ENCODE data around the gene AJAP1.

GRCh38 chr1:4650981-4651380, 3.4 kb upstream of the AJAP1 start:
- TF ChIP-seq POLR2AphosphoS5 (IDR thresholded peaks at IDR 0.05) (no peak), POLR2A (IDR thresholded peaks at IDR 0.05) (no peak)
- TF ChIP-seq, protein P1, sequence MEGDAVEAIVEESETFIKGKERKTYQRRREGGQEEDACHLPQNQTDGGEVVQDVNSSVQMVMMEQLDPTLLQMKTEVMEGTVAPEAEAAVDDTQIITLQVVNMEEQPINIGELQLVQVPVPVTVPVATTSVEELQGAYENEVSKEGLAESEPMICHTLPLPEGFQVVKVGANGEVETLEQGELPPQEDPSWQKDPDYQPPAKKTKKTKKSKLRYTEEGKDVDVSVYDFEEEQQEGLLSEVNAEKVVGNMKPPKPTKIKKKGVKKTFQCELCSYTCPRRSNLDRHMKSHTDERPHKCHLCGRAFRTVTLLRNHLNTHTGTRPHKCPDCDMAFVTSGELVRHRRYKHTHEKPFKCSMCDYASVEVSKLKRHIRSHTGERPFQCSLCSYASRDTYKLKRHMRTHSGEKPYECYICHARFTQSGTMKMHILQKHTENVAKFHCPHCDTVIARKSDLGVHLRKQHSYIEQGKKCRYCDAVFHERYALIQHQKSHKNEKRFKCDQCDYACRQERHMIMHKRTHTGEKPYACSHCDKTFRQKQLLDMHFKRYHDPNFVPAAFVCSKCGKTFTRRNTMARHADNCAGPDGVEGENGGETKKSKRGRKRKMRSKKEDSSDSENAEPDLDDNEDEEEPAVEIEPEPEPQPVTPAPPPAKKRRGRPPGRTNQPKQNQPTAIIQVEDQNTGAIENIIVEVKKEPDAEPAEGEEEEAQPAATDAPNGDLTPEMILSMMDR (IDR thresholded peaks at IDR 0.05), result no peak

All from breast epithelium (tissue), 3 donors.